Pancreas (tissue), 10 donors: Measurements from ENCODE around the gene SEC16A. TPM values are rescaled to one million over a fixed set of nuclear protein-coding genes. Genes with fewer than 3 reads are reported as not detected.

ENCODE experiments used
- ATAC-seq, 4 donors: fragments of 200-7000 bp; cut with Tn5 transposase; one replicate each; pipeline versions ENCODE4 v1.8.0 to v1.9.1; 2020; ENCODE audit warnings: mild to moderate bottlenecking in 4 of 4, moderate library complexity in 4 of 4
- DNase-seq, 6 donors: peaks; one replicate each; pipeline ENCODE4 v3.0.0-alpha.2; 2020
- FAIRE-seq: peaks from 2 replicates; lab custom pipeline; 2012; peaks lifted over from hg19 to GRCh38; lab: Jason Lieb, UNC
- H3K27ac ChIP-seq, 4 donors: fragments of 200-600 bp; sonication (generic); 1 replicate in 3 of 4; 2 replicates in 1 of 4; pipeline versions ENCODE4 v1.5.0 to v1.8.0; 2020
- H3K27me3 ChIP-seq, 4 donors: fragments of 200-600 bp; one replicate each; pipeline ENCODE4 v1.8.0; 2021
- H3K36me3 ChIP-seq, 3 donors: fragments of 200-600 bp; sonication (generic) in 1 of 3; one replicate each; pipeline versions ENCODE4 v1.5.0 to v1.8.0; 2020 to 2021
- H3K4me1 ChIP-seq, 3 donors: fragments of 200-600 bp; one replicate each; pipeline ENCODE4 v1.8.0; 2021
- H3K4me3 ChIP-seq, 4 donors: fragments of 200-600 bp; sonication (generic) in 2 of 4; one replicate each; pipeline versions ENCODE4 v1.5.0 to v1.8.0; 2020 to 2021
- H3K9me3 ChIP-seq, 4 donors: fragments of 200-600 bp; one replicate each; pipeline ENCODE4 v1.8.0; 2021
- WGBS, 2 donors: extraction: QIAGEN DNeasy Blood & Tissue Kit; methylation state at CpG; one replicate each; pipeline ENCODE4 v1.1.7; 2013; 5-methylcytosine and 5-hydroxymethylcytosine counted together
- intact Hi-C, 3 donors: fragments of 100-400 bp; cut with DNase I; formaldehyde crosslinking; loops; one replicate each; pipeline versions ENCODE4 v1.11.1 to v1.14.2; 2022
- microRNA-seq, 2 donors: library from miRNA; unstranded; fragments of <30 nt; microRNA quantifications; one replicate each; pipeline versions ENCODE4 to v1.1.0, GENCODE V29; 2019 to 2020
- polyA plus RNA-seq, 2 donors: library from polyadenylated mRNA; stranded (reverse); fragments of 200-250 nt; gene quantifications; one replicate each; pipeline ENCODE4 v1.2.3, GENCODE V29; 2013
- total RNA-seq, 6 donors: library from RNA; stranded (reverse); fragmentation: NEBNext Ultra II Directional in 4 of 6; extraction: Animal tissue kit (Norgen Biotek cat#: 25700) in 4 of 6; gene quantifications; one replicate each; pipeline versions ENCODE4 v1.2.1 to v1.2.4, GENCODE V29; 2021 to 2023
- TF ChIP-seq, protein P1 (sequence below), 4 donors: fragments of 200-600 bp; sonication (generic) in 3 of 4; IDR thresholded peaks; one replicate each; pipeline versions ENCODE4 v1.5.0 to v1.8.0; 2021; ENCODE audit warnings: antibody characterized with exemption in 4 of 4
- donor health status: healthy with polysubstance abuse.
- donor health status: DM: no; HTN: no; CAD: no; lungs with moderate emphysema.
- donor health status: DM: no; HTN: no; CAD: no.
- donor health status: control.
- donor health status: control.
- donor health status: Bipolar disorder and iron deficiency.
- donor health status: DM: yes; HTN: yes; CAD: no.
- donor health status: DM: no; HTN: no; CAD: no.
- donor health status: DM: no; HTN: no; CAD: no.
- donor health status: DM: yes; HTN: yes; CAD: no.

Gene SEC16A
- total and polyA plus RNA-seq, 8 donors, result 32.1 to 66.9 (median 40.8) TPM

DNA sequence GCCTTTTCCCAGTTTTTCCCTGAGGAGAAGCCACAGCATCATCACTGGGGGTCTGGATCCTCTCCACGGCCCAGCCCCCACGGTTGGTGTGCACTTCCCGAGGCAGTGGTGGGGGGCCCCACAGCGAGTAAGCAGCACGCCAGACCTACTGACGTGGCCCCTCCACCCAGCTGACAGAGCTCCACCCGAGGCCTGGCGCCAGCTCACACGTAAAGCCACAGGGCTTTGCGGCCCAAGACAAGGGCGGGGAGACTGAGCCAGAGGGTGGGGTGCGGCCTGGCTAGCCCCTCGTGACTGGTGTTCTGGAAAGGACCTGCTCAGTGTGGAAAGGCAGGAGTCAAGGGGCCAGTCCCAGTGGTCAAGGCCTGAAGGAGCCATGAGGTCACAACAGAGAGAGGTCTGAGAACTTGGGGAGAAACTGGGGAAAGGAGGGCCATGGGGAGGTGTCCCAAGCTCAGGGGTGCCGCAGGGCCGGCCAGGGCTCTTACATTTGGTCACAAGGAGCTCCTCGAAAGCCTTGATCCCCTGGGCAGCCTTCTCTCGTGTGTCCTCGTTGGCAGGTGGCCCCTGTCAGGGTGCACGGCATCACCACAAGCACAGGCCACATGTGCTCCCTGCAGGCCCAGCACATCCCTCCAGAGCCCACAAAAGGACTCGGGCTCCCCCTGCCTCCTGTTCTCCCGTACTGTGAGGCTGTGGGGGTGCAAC lies 88.4 kb downstream of the SEC16A start:
- H3K27ac ChIP-seq, result no peak overlapping the region
- no peaks in the 10 kb centered on the region for H3K27me3 ChIP-seq
- TF ChIP-seq, protein P1, sequence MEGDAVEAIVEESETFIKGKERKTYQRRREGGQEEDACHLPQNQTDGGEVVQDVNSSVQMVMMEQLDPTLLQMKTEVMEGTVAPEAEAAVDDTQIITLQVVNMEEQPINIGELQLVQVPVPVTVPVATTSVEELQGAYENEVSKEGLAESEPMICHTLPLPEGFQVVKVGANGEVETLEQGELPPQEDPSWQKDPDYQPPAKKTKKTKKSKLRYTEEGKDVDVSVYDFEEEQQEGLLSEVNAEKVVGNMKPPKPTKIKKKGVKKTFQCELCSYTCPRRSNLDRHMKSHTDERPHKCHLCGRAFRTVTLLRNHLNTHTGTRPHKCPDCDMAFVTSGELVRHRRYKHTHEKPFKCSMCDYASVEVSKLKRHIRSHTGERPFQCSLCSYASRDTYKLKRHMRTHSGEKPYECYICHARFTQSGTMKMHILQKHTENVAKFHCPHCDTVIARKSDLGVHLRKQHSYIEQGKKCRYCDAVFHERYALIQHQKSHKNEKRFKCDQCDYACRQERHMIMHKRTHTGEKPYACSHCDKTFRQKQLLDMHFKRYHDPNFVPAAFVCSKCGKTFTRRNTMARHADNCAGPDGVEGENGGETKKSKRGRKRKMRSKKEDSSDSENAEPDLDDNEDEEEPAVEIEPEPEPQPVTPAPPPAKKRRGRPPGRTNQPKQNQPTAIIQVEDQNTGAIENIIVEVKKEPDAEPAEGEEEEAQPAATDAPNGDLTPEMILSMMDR (IDR thresholded peaks at IDR 0.05), result no peak
- H3K36me3 ChIP-seq, result peaks cover 0 to 42% (median 31%) of the 10 kb centered on the region in 3 donors
- no peaks in the 10 kb centered on the region for H3K9me3 ChIP-seq
- intact Hi-C loops, result no loop called here
- no peak overlapping the region for H3K4me3 ChIP-seq
- DNase-seq, result peak in 1 of 6 donors; percentile 68
- peaks cover 0 to 8% (median 7%) of the 10 kb centered on the region in 3 donors for H3K4me1 ChIP-seq
- WGBS, 2 donors, result 92 to 94% methylated on average over 20 to 21 of the region's 21 CpGs
- no peak for FAIRE-seq
- ATAC-seq, result peak in 1 of 4 donors; percentile 11

DNA sequence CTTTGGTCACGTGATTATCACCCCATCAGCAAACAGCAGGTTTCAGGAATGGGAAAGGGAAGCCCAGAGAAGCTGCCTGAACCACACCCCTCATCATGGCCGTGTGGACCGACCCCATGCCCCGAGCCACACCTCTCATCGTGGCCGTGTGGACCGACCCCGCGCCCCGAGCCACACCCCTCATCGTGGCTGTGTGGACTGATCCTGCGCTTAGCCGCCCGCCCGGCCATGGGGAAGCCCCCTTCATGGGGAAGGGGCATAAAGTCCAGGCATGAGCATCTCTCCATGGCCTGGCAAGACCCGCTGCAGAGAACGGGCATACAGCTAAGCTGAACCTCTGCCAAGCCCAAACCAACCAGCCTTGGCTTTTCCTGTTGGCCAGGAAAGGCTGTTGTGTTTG lies 89.3 kb downstream of the SEC16A start:
- no peaks in the 10 kb centered on the region for H3K9me3 ChIP-seq
- TF ChIP-seq, protein P1 (IDR thresholded peaks at IDR 0.05), result no peak
- no peak for ATAC-seq
- no peak overlapping the region for H3K4me3 ChIP-seq
- H3K4me1 ChIP-seq, result peaks cover 0 to 1% (median under 1%) of the 10 kb centered on the region in 3 donors
- H3K27ac ChIP-seq, result no peak overlapping the region
- H3K27me3 ChIP-seq, result no peaks in the 10 kb centered on the region
- FAIRE-seq, result no peak
- intact Hi-C loops, result no loop called here
- H3K36me3 ChIP-seq, result peaks cover 0 to 49% (median 31%) of the 10 kb centered on the region in 3 donors
- DNase-seq, result peak in 2 of 6 donors; percentile 49 to 60
- 89 to 94% methylated on average over 17 of the region's 17 CpGs for WGBS, 2 donors

DNA sequence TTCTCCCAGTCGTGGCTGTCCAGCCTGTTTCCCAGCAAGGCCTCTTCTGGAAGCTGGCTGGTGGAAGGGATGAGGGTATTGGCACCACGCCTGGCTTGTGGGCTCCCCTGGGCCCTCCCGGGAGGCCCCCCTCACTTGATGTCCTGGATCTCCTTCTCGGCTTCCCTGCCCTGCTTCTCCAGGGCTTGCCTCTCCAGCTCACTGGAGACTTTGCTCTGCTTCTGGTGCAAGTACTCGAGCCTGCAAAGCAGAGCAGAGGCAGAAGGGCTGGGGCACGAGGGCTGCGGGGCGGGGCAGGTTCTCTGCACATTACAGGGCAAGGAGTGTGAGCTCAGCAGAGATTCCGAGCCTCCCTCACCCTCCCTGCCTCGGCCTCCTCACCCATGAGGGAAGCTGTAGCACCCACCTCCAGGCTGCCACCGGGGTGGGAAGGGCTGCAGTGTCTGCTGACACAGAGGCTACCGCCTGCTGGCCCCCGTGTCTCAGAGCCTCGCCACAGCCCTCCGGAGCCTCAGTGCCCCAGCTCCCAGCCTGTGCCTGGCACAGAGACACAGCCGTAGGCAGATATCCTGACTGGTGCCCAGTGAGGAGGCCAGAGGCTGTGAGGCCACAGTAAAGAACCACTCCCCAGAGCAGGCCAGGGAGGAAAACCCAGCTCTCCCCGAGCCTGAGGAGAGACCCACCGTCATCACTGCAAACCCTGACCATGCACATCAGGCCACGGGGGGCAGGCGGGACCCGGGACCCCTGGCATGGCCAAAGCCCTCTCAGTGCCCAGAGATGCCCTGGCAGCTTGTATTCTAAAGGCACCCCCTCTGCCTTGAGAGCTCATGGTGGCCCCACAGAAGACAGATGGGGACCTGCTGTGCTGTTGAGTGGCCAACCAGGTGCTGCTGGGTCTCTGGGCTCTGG lies 90.0 kb downstream of the SEC16A start:
- peak in 2 of 4 donors; percentile 8 to 15 for ATAC-seq
- Histone ChIP-seq H3K9me3 (no peaks in the 10 kb centered on the region), H3K27ac (no peak overlapping the region), H3K27me3 (no peaks in the 10 kb centered on the region), H3K4me3 (no peak overlapping the region), H3K36me3 (peaks cover 0 to 56% (median 31%) of the 10 kb centered on the region in 3 donors), H3K4me1 (no peaks in the 10 kb centered on the region)
- TF ChIP-seq, protein P1 (IDR thresholded peaks at IDR 0.05), result no peak
- intact Hi-C loops, result no loop called here
- no peak for FAIRE-seq
- 89 to 90% methylated on average over 21 of the region's 21 CpGs for WGBS, 2 donors
- peak in 3 of 6 donors; percentile 37 to 63 (median 50) for DNase-seq

DNA sequence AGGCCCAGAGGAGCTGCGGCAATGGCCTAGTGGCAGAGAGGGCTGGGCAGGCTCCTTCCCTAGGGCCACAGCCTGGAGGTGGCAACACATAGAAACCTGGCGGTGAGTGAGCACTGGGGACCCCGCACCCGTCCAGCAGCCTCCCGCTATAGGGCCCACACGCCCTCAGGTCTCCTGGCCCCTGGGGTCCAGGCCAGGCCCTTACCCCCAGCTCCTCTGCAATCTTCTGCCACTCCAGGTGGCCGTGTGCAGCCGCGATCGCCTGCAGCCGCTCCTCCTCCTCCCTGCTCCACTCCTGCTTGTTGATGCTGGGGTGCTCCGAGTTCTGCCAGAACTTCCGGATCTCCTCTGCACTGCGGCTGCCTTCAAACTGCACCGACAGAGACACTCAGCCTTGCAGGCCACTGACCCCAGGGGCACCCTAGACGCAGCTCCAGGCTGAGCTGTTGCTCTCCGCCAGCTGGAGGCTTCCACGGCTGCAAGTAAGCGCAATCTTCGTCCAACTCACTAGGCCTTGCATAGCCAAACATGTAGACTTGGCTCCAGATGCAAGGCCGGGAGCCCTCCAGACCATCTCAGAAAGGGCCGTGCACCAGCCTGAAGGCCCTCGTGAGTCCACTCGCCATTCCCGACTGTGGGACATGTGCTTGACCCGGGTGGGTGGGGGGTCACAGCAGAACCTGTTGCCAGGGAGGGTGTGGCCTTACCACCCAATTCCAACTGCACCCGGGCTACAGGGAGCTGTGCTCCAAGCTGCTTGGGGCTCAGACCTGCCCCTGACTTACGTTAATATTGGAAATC lies 90.9 kb downstream of the SEC16A start:
- DNase-seq, result peak in 2 of 6 donors; percentile 35 to 50
- Histone ChIP-seq H3K4me3 (no peak overlapping the region), H3K4me1 (no peaks in the 10 kb centered on the region), H3K27me3 (no peaks in the 10 kb centered on the region), H3K27ac (no peak overlapping the region), H3K36me3 (peaks cover 0 to 65% (median 31%) of the 10 kb centered on the region in 3 donors), H3K9me3 (no peaks in the 10 kb centered on the region)
- 90 to 91% methylated on average over 28 of the region's 28 CpGs for WGBS, 2 donors
- FAIRE-seq, result no peak
- ATAC-seq, result no peak
- intact Hi-C loops, result no loop called here
- TF ChIP-seq, protein P1 (IDR thresholded peaks at IDR 0.05), result no peak

Small RNA genes lying within 50 kb of the gene (microRNA-seq; reads per million reads assigned to microRNA genes)
- 0 reads per million in 2 donors for gene MIR4673

Other genes starting within 250 kb of the SEC16A start
- gene QSOX2, start 237.2 kb downstream of the SEC16A start, total RNA-seq, result 10 to 100 TPM in 3 of 6 donors, 1 to 10 TPM in 3; 6.8 to 11.0 (median 10.4) TPM
- 10 to 100 TPM; 12.2 to 19.1 TPM for gene QSOX2, start 237.2 kb downstream of the SEC16A start, polyA plus RNA-seq
- under 1 TPM; 0.14 to 0.58 (median 0.36) TPM for gene CCDC187, start 178.9 kb downstream of the SEC16A start, total RNA-seq
- gene CCDC187, start 178.9 kb downstream of the SEC16A start, polyA plus RNA-seq, result 1 to 10 TPM; 2.0 to 2.6 TPM
- 10 to 100 TPM in 4 of 6 donors, 1 to 10 TPM in 2; 6.8 to 22.7 (median 11.5) TPM for gene GPSM1, start 155.5 kb downstream of the SEC16A start, total RNA-seq
- 10 to 100 TPM; 33.7 to 54.4 TPM for gene GPSM1, start 155.5 kb downstream of the SEC16A start, polyA plus RNA-seq
- 10 to 100 TPM; 10.1 to 26.8 (median 14.4) TPM for gene DNLZ, start 119.3 kb downstream of the SEC16A start, total RNA-seq
- 10 to 100 TPM; 14.1 to 19.4 TPM for gene DNLZ, start 119.3 kb downstream of the SEC16A start, polyA plus RNA-seq
- 1 to 10 TPM in 2 of 6 donors, under 1 TPM in 4; 0.23 to 5.1 (median 0.86) TPM for gene CARD9, start 109.4 kb downstream of the SEC16A start, total RNA-seq
- 1 to 10 TPM; 1.3 to 2.9 TPM for gene CARD9, start 109.4 kb downstream of the SEC16A start, polyA plus RNA-seq
- gene SNAPC4, start 82.9 kb downstream of the SEC16A start, total RNA-seq, result 1 to 10 TPM; 3.8 to 6.4 (median 4.7) TPM
- gene SNAPC4, start 82.9 kb downstream of the SEC16A start, polyA plus RNA-seq, result 10 to 100 TPM; 18.1 to 22.0 TPM
- 10 to 100 TPM; 13.8 to 29.1 (median 20.4) TPM for gene ENTR1, start 72.4 kb downstream of the SEC16A start, total RNA-seq
- gene ENTR1, start 72.4 kb downstream of the SEC16A start, polyA plus RNA-seq, result 10 to 100 TPM; 34.9 to 36.6 TPM
- gene PMPCA, start 72.4 kb downstream of the SEC16A start, total RNA-seq, result 10 to 100 TPM; 16.3 to 23.7 (median 17.4) TPM
- 10 to 100 TPM; 43.0 to 51.4 TPM for gene PMPCA, start 72.4 kb downstream of the SEC16A start, polyA plus RNA-seq
- 1 to 10 TPM; 3.8 to 10.0 (median 5.2) TPM for gene INPP5E, start 43.2 kb downstream of the SEC16A start, total RNA-seq
- gene INPP5E, start 43.2 kb downstream of the SEC16A start, polyA plus RNA-seq, result 10 to 100 TPM; 13.9 to 14.9 TPM
- gene NOTCH1, start 63.0 kb upstream of the SEC16A start, total RNA-seq, result 10 to 100 TPM; 19.6 to 39.8 (median 25.6) TPM
- gene NOTCH1, start 63.0 kb upstream of the SEC16A start, polyA plus RNA-seq, result 10 to 100 TPM in 1 of 2 donors, 1 to 10 TPM in 1; 9.3 to 20.1 TPM
- 10 to 100 TPM in 5 of 6 donors, 1 to 10 TPM in 1; 8.6 to 21.2 (median 13.1) TPM for gene EGFL7, start 179.9 kb upstream of the SEC16A start, total RNA-seq
- 100 to 1,000 TPM; 111 to 134 TPM for gene EGFL7, start 179.9 kb upstream of the SEC16A start, polyA plus RNA-seq
- 100 to 1,000 TPM in 1 of 6 donors, 10 to 100 TPM in 5; 57.0 to 105 (median 69.5) TPM for gene AGPAT2, start 204.4 kb upstream of the SEC16A start, total RNA-seq
- 100 to 1,000 TPM in 1 of 2 donors, 10 to 100 TPM in 1; 94.2 to 158 TPM for gene AGPAT2, start 204.4 kb upstream of the SEC16A start, polyA plus RNA-seq
- gene DIPK1B, start 229.5 kb upstream of the SEC16A start, total RNA-seq, result 1 to 10 TPM; 4.3 to 7.5 (median 5.8) TPM
- gene DIPK1B, start 229.5 kb upstream of the SEC16A start, polyA plus RNA-seq, result 10 to 100 TPM; 13.2 to 32.3 TPM